OCI-LY7 (cell line): ENCODE data around the gene SLC29A3.

Experiments used
- EZH2phosphoT487 ChIP-seq: fragments of 200-600 bp; sonication (generic); IDR thresholded peaks from 2 replicates; pipeline ENCODE4 v1.6.1; 2018; ENCODE audit warnings: low read depth, borderline replicate concordance, mild to moderate bottlenecking, mixed run types, antibody characterized with exemption, low read length, moderate library complexity, mixed read lengths
- TF ChIP-seq, protein P1 (sequence below): fragments of 200-600 bp; sonication (generic); conservative IDR thresholded peaks from 2 replicates; pipeline ENCODE4 v1.5.1; 2014; ENCODE audit warnings: mild to moderate bottlenecking, antibody characterized with exemption, low read length, moderate library complexity, mixed read lengths

DNA sequence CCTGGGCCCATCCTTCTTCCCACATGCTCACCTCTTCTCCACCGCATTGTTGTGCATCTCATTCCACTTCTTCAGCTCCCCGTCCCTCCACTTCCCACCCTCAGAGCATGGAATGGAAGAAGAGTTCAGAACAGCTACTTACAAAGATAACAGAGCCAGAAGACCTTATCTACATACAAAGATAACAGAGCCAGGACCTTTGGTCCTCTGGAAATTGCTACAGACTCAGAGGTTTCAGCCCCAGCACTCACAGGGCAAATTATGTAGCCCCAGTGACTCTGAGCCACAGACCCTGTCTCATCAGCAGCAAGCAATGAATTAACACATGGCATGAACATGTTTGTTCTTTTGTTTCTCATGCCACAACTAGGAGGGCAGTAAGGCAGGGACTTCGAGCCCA, 28.7 kb upstream of the SLC29A3 start:
- TF ChIP-seq, protein P1, sequence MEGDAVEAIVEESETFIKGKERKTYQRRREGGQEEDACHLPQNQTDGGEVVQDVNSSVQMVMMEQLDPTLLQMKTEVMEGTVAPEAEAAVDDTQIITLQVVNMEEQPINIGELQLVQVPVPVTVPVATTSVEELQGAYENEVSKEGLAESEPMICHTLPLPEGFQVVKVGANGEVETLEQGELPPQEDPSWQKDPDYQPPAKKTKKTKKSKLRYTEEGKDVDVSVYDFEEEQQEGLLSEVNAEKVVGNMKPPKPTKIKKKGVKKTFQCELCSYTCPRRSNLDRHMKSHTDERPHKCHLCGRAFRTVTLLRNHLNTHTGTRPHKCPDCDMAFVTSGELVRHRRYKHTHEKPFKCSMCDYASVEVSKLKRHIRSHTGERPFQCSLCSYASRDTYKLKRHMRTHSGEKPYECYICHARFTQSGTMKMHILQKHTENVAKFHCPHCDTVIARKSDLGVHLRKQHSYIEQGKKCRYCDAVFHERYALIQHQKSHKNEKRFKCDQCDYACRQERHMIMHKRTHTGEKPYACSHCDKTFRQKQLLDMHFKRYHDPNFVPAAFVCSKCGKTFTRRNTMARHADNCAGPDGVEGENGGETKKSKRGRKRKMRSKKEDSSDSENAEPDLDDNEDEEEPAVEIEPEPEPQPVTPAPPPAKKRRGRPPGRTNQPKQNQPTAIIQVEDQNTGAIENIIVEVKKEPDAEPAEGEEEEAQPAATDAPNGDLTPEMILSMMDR = no peak
- TF ChIP-seq EZH2phosphoT487 = no peak
